Naive B cell (primary cell): ENCODE results near the gene IRAK1. TPM values are rescaled to one million over a fixed set of nuclear protein-coding genes. Genes with fewer than 3 reads are reported as not detected.

Experiments used
- ATAC-seq, 2 donors: fragments of 150-1000 bp; cut with Tn5 transposase; 2 replicates each; pipeline ENCODE4 v1.10.0; 2021; ENCODE audit warnings: low read depth in 2 of 2, mild to moderate bottlenecking in 2 of 2, moderate library complexity in 2 of 2
- DNase-seq: peaks from one replicate; pipeline ENCODE4 v3.0.0; 2022
- H3K27ac Mint-ChIP-seq, 6 donors: one replicate each; pipeline ENCODE4 v1.8.0; 2020 to 2022; ENCODE audit warnings: mild to moderate bottlenecking in 6 of 6, mixed read lengths in 6 of 6, moderate library complexity in 5 of 6, inconsistent platforms in 2 of 6
- H3K27me3 Mint-ChIP-seq, 3 donors: one replicate each; pipeline ENCODE4 v1.8.0; 2021 to 2022; ENCODE audit warnings: mixed read lengths in 3 of 3, mild to moderate bottlenecking in 1 of 3
- H3K36me3 Mint-ChIP-seq, 2 donors: one replicate each; pipeline ENCODE4 v1.8.0; 2020 to 2022; ENCODE audit warnings: mixed read lengths in 2 of 2, inconsistent platforms in 1 of 2, mild to moderate bottlenecking in 1 of 2
- H3K4me1 Mint-ChIP-seq, 3 donors: one replicate each; pipeline ENCODE4 v1.8.0; 2020 to 2022; ENCODE audit warnings: mixed read lengths in 3 of 3, inconsistent platforms in 1 of 3, mild to moderate bottlenecking in 1 of 3, moderate library complexity in 1 of 3
- H3K4me3 Mint-ChIP-seq, 8 donors: one replicate each; pipeline ENCODE4 v1.8.0; 2020 to 2022; ENCODE audit warnings: mild to moderate bottlenecking in 8 of 8, mixed read lengths in 8 of 8, moderate library complexity in 8 of 8, inconsistent platforms in 2 of 8
- H3K9me3 Mint-ChIP-seq, 7 donors: one replicate each; pipeline ENCODE4 v1.8.0; 2020 to 2022; ENCODE audit warnings: mixed read lengths in 7 of 7, mild to moderate bottlenecking in 5 of 7, inconsistent platforms in 2 of 7, moderate library complexity in 1 of 7
- polyA plus RNA-seq, 6 donors: library from polyadenylated mRNA; unstranded; fragments of 300-500 nt; fragmentation: Illumina TruSeq; gene quantifications; one replicate each; pipeline ENCODE4 v1.2.3, GENCODE V29; 2021; ENCODE audit warnings: low read depth in 6 of 6

The IRAK1 gene
- polyA plus RNA-seq, 6 donors from 2014 or later: 57.9 to 123 (median 73.9) TPM

DNA sequence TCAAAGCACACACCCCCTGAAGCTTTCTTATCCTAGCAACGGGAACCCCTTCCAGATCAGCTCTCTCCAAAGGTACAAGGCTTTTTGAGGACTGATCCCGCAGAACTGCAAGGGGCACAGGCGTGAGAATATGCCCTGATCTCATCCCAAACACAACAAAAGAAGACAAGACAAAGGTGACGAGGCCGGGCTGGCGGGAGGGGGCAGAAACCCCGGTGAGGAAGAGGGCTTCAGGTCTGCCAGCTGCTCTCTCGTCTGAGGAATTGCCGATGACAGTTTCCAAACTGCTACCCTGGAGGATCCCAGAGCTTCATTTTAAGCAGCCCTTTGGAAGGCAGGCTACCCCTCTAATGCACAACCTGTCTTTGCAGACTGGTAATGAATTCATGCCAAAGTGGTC, 51.4 kb downstream of the IRAK1 start:
- peak overlapping the region; percentile 67 to 94 (median 86) for H3K27ac Mint-ChIP-seq
- ATAC-seq (no peak), DNase-seq (no peak)
- H3K4me1 Mint-ChIP-seq: peaks cover 29 to 56% (median 46%) of the 10 kb centered on the region in 3 donors
- H3K36me3 Mint-ChIP-seq: peaks cover 4 to 7% of the 10 kb centered on the region in 2 donors
- H3K9me3 Mint-ChIP-seq: no peaks in the 10 kb centered on the region
- H3K27me3 Mint-ChIP-seq: no peaks in the 10 kb centered on the region
- peak overlapping the region; percentile 78 to 100 (median 96) for H3K4me3 Mint-ChIP-seq

- H3K27ac Mint-ChIP-seq: peak overlapping the region; percentile 67 to 94 (median 86)
- H3K4me1 Mint-ChIP-seq: peaks cover 26 to 53% (median 46%) of the 10 kb centered on the region in 3 donors
- H3K36me3 Mint-ChIP-seq: peaks cover 4 to 7% of the 10 kb centered on the region in 2 donors
- no peak for DNase-seq
- peak overlapping the region; percentile 60 to 100 (median 86) for H3K4me3 Mint-ChIP-seq
- H3K9me3 Mint-ChIP-seq: no peaks in the 10 kb centered on the region
- no peak for ATAC-seq
- H3K27me3 Mint-ChIP-seq: no peaks in the 10 kb centered on the region
Measured at GRCh38 chrX:153967536-153968224, 52.0 kb downstream of the IRAK1 start.

DNA sequence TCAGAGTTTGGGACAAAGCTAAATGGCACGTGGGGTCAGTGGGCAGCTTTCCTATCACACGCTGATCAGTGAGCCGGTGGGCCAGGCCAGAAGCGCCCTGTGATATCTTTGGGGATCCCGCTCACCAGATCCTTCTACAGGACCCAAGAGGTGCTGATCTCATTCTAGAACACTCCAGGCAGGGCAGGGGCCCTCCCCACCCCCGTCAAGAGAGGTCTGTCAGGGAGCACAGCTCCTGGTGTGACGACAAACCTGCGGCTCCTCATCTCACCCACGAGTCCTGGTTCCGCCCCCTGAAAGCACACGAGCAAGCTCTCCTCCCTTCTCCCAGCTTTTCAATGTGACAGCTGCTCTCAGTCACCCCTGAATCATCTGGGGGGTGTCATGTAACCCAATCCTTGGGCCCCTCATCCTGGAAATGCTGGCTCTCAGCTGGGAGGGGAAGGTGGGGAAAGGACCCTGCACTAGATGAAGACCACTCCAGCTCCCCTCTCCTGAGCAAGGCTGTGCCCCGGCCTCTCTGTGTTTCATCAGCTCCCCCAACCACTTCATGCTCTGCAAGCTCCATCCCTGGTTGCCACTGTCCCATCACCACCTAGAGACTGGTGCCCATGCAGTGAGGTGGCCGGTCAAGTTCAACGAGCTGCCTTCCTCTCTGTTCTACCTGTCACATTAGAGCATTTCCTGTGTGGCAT, 52.7 kb downstream of the IRAK1 start:
- Mint-ChIP-seq H3K4me1 (peaks cover 26 to 53% (median 46%) of the 10 kb centered on the region in 3 donors), H3K27ac (peak overlapping the region; percentile 67 to 94 (median 81)), H3K9me3 (no peaks in the 10 kb centered on the region), H3K36me3 (peaks cover 4 to 7% of the 10 kb centered on the region in 2 donors), H3K4me3 (peak overlapping the region; percentile 60 to 100 (median 86)), H3K27me3 (no peaks in the 10 kb centered on the region)
- ATAC-seq (no peak), DNase-seq (no peak)

- Mint-ChIP-seq H3K36me3 (peaks cover 0 to 1% of the 10 kb centered on the region in 2 donors), H3K4me1 (peaks cover 26 to 53% (median 46%) of the 10 kb centered on the region in 3 donors), H3K4me3 (peak overlapping the region in 2 of 8 donors; percentile 25 to 91), H3K27me3 (no peaks in the 10 kb centered on the region), H3K27ac (peak overlapping the region in 3 of 6 donors; percentile 18 to 73 (median 30)), H3K9me3 (no peaks in the 10 kb centered on the region)
- ATAC-seq (no peak), DNase-seq (no peak)
Measured at GRCh38 chrX:153966283-153966688, 53.4 kb downstream of the IRAK1 start.

DNA sequence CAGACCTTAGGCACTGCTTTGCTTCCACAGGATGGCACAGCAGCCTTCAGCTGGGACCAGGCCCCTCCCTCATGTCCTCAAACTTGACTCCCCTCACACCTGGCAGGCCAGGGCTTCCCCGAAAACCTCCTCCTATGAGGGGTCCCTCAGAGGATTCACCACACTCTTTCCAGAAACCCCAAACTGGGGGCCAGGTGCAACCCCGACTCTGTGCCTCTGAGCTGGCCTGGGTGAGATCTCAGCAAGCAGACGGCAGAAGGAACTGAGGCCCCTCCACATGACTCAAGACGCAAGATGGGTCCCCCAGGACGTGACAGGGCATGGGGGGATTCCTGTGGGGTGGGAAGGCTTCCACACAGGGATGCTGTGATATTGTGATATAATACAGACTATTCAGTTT, 54.3 kb downstream of the IRAK1 start:
- ATAC-seq: no peak
- Mint-ChIP-seq H3K4me3 (peak overlapping the region in 2 of 8 donors; percentile 44 to 61), H3K9me3 (no peaks in the 10 kb centered on the region), H3K27ac (peak overlapping the region in 1 of 6 donors; percentile 23), H3K36me3 (no peaks in the 10 kb centered on the region), H3K27me3 (no peaks in the 10 kb centered on the region), H3K4me1 (peaks cover 26 to 53% (median 51%) of the 10 kb centered on the region in 3 donors)
- DNase-seq: no peak

DNA sequence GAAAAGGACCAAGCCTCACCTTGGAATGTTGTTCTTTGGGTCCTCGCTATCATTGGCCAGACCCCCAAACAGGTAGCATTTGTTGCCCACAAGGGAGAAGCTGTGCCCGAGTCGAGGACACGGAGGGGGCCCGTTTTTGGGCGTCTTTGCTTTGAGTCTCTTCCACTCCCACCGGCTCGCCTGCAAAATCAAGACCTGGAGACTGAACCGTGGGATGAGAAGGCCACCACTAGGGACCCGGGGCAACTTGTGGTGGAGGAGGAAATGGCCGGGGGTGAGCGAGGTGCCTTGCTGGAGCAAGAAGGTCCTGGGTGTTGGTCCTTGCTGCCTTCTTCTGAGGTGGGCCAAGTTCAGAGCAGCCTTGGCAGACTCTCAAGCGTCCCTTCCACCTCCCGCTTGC, 55.6 kb downstream of the IRAK1 start:
- H3K27me3 Mint-ChIP-seq: no peaks in the 10 kb centered on the region
- H3K27ac Mint-ChIP-seq: peak overlapping the region in 2 of 6 donors; percentile 21 to 37
- no peaks in the 10 kb centered on the region for H3K36me3 Mint-ChIP-seq
- peaks cover 20 to 45% (median 44%) of the 10 kb centered on the region in 3 donors for H3K4me1 Mint-ChIP-seq
- DNase-seq (no peak), ATAC-seq (no peak)
- no peak overlapping the region for H3K4me3 Mint-ChIP-seq
- no peaks in the 10 kb centered on the region for H3K9me3 Mint-ChIP-seq

GRCh38 chrX:153963546-153963945, 56.2 kb downstream of the IRAK1 start:
- no peaks in the 10 kb centered on the region for H3K27me3 Mint-ChIP-seq
- no peak overlapping the region for H3K4me3 Mint-ChIP-seq
- DNase-seq (no peak), ATAC-seq (no peak)
- H3K4me1 Mint-ChIP-seq: peaks cover 18 to 41% (median 40%) of the 10 kb centered on the region in 3 donors
- no peaks in the 10 kb centered on the region for H3K36me3 Mint-ChIP-seq
- H3K27ac Mint-ChIP-seq: peak overlapping the region in 1 of 6 donors; percentile 16
- H3K9me3 Mint-ChIP-seq: no peaks in the 10 kb centered on the region

- Mint-ChIP-seq H3K9me3 (no peaks in the 10 kb centered on the region), H3K36me3 (no peaks in the 10 kb centered on the region), H3K4me3 (no peak overlapping the region), H3K4me1 (peaks cover 4 to 21% (median 17%) of the 10 kb centered on the region in 3 donors), H3K27me3 (no peaks in the 10 kb centered on the region), H3K27ac (peak overlapping the region in 1 of 6 donors; percentile 39)
- no peak for ATAC-seq
- DNase-seq: no peak
Measured at GRCh38 chrX:153961292-153961691, 58.4 kb downstream of the IRAK1 start.

- Mint-ChIP-seq H3K9me3 (no peaks in the 10 kb centered on the region), H3K27me3 (no peaks in the 10 kb centered on the region), H3K4me3 (no peak overlapping the region), H3K36me3 (no peaks in the 10 kb centered on the region), H3K4me1 (peaks cover 4 to 17% (median 12%) of the 10 kb centered on the region in 3 donors), H3K27ac (no peak overlapping the region)
- ATAC-seq: no peak
- DNase-seq: no peak
Measured at GRCh38 chrX:153960786-153961185, 58.9 kb downstream of the IRAK1 start.

Other genes starting within 250 kb of the IRAK1 start
- under 1 TPM in 1 of 6 donors, not detected in 5; 0.08 TPM for gene SRPK3, start 238.9 kb downstream of the IRAK1 start, polyA plus RNA-seq
- 100 to 1,000 TPM in 1 of 6 donors, 10 to 100 TPM in 5; 78.9 to 112 (median 94.3) TPM for gene IDH3G, start 225.5 kb downstream of the IRAK1 start, polyA plus RNA-seq
- 100 to 1,000 TPM; 308 to 413 (median 364) TPM for gene SSR4, start 225.2 kb downstream of the IRAK1 start, polyA plus RNA-seq
- under 1 TPM in 1 of 6 donors, not detected in 5; 0.38 TPM for gene PDZD4, start 189.4 kb downstream of the IRAK1 start, polyA plus RNA-seq
- gene L1CAM, start 133.7 kb downstream of the IRAK1 start, polyA plus RNA-seq: 1 to 10 TPM in 5 of 6 donors, not detected in 1; 1.1 to 2.1 (median 1.2) TPM
- gene AVPR2, start 115.2 kb downstream of the IRAK1 start, polyA plus RNA-seq: under 1 TPM in 1 of 6 donors, not detected in 5; 0.25 TPM
- 100 to 1,000 TPM in 2 of 6 donors, 10 to 100 TPM in 4; 71.5 to 147 (median 83.5) TPM for gene ARHGAP4, start 93.6 kb downstream of the IRAK1 start, polyA plus RNA-seq
- 10 to 100 TPM; 52.6 to 98.7 (median 61.0) TPM for gene NAA10, start 84.9 kb downstream of the IRAK1 start, polyA plus RNA-seq
- gene RENBP, start 75.3 kb downstream of the IRAK1 start, polyA plus RNA-seq: 1 to 10 TPM in 4 of 6 donors, under 1 TPM in 2; 0.68 to 3.8 (median 1.7) TPM
- 10 to 100 TPM in 1 of 6 donors, 1 to 10 TPM in 4, under 1 TPM in 1; 0.22 to 14.0 (median 5.8) TPM for gene HCFC1, start 48.1 kb downstream of the IRAK1 start, polyA plus RNA-seq
- gene TMEM187, start 47.1 kb downstream of the IRAK1 start, polyA plus RNA-seq: 10 to 100 TPM in 2 of 6 donors, 1 to 10 TPM in 4; 5.0 to 13.6 (median 8.1) TPM
- gene MECP2, start 77.8 kb upstream of the IRAK1 start, polyA plus RNA-seq: 10 to 100 TPM in 5 of 6 donors, 1 to 10 TPM in 1; 4.5 to 21.0 (median 12.8) TPM
- gene OPN1LW, start 124.3 kb upstream of the IRAK1 start, polyA plus RNA-seq: not detected
- gene OPN1MW, start 162.7 kb upstream of the IRAK1 start, polyA plus RNA-seq: not detected
- gene OPN1MW2, start 199.9 kb upstream of the IRAK1 start, polyA plus RNA-seq: not detected
- under 1 TPM in 1 of 6 donors, not detected in 5; 0.13 TPM for gene OPN1MW3, start 237.7 kb upstream of the IRAK1 start, polyA plus RNA-seq